ENCODE measurements around the gene NXPE3. TPM values are rescaled to one million over a fixed set of nuclear protein-coding genes. Genes with fewer than 3 reads are reported as not detected.

The NXPE3 gene
- total RNA-seq, 1 experiment from 2014 or later: 5.3 TPM

- Mint-ChIP-seq H3K36me3 (ENCODE audit: insufficient read depth, unreplicated experiment) (peaks cover 39% of the 10 kb centered on the region), H3K4me1 (ENCODE audit: low read depth, unreplicated experiment) (peaks cover 32% of the 10 kb centered on the region), H3K27ac (ENCODE audit: unreplicated experiment) (peak overlapping the region; percentile 56), H3K27me3 (ENCODE audit: insufficient read depth, unreplicated experiment) (no peaks in the 10 kb centered on the region), H3K9me3 (ENCODE audit: unreplicated experiment) (no peaks in the 10 kb centered on the region), H3K4me3 (ENCODE audit: unreplicated experiment) (peak overlapping the region; percentile 65)
- BruUV-seq (replicated peaks): no TSS peak
- Histone ChIP-seq H3K9me3 (no peaks in the 10 kb centered on the region), H3K27me3 (replicated peaks; ENCODE audit: control insufficient read depth, insufficient read depth, low read length) (no peaks in the 10 kb centered on the region), H3K36me3 (ENCODE audit: control insufficient read depth, insufficient read depth, low read length) (peaks cover 4% of the 10 kb centered on the region), H3K4me3 (ENCODE audit: low read depth, low read length) (peak overlapping the region; percentile 96), H3K4me1 (peaks cover 46% of the 10 kb centered on the region)
- ChIA-PET CTCF (interaction anchor here (0.9 to 2.0 kb wide), 2 partner anchors 45 to 377 kb away, joined by 3 to 6 read pairs; no protein-coding TSS in a partner anchor), POLR2A (no interaction called here)
- TF ChIP-seq, protein P1, sequence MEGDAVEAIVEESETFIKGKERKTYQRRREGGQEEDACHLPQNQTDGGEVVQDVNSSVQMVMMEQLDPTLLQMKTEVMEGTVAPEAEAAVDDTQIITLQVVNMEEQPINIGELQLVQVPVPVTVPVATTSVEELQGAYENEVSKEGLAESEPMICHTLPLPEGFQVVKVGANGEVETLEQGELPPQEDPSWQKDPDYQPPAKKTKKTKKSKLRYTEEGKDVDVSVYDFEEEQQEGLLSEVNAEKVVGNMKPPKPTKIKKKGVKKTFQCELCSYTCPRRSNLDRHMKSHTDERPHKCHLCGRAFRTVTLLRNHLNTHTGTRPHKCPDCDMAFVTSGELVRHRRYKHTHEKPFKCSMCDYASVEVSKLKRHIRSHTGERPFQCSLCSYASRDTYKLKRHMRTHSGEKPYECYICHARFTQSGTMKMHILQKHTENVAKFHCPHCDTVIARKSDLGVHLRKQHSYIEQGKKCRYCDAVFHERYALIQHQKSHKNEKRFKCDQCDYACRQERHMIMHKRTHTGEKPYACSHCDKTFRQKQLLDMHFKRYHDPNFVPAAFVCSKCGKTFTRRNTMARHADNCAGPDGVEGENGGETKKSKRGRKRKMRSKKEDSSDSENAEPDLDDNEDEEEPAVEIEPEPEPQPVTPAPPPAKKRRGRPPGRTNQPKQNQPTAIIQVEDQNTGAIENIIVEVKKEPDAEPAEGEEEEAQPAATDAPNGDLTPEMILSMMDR (IDR thresholded peaks at IDR 0.05; ENCODE audit: insufficient read depth in 1 of 2, low read depth in 1 of 2, low read length in 1 of 2, severe bottlenecking in 1 of 2, unreplicated experiment in 1 of 2): no peak
- peak in 1 of 2 experiments; percentile 14 for DNase-seq
- intact Hi-C loops (cut with micrococcal nuclease; ENCODE audit: unreplicated experiment): loop anchor here (5.0 kb wide), 1 partner anchor 161 kb away; the partner anchor contains the start of gene RPL24
These were observed 69.3 kb downstream of the NXPE3 start for GRCh38 chr3:101848326-101848725.

DNA sequence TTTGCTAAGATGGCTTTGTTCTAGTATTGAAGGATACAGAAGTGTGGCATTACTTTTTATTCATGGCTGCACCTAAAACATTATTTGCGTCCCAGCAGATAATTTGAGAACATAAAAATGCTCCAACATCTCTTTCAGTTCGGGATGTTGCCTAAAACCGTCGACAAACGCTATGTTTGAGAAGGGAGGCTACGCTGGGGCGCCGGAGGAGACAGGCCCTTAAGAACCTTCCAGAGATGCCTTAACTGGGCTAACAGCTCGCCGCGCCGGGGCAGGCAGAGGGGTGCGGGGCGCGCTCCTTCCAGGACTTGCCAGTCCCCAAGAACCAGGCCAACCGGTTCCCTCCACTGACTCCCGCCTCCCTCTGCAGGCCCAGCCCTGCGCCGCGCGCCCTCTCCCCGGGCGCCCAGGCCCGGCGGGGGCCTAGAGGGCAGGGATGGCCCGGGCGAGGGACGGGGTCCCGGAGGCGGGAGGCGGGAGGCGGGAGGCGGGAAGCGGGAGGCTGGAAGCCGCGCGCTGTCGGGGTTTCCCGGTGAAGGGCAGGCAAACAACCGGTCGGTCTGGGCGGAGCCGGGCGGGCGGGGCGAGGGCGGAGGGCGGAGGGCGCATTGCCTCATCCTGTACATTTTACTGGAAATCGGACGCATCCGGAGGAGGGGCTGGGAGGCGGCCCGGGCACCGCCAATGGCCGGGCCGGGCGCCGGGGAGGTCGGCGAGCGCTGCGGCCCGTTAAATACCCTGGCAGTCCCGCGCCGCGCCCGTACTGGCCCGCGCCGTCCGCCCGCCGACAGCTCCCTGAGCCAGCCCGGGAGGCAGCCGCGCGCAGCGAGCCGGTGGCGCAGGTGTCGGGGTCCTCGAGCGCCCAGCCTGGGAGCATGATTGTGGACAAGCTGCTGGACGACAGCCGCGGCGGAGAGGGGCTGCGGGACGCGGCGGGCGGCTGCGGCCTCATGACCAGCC is 70.0 kb downstream of the NXPE3 start, which contains the start of gene NFKBIZ:
Gene NFKBIZ (plus strand): TSS at position 761 of the 960 bp plus-strand sequence. CDS start 115 bp downstream, at position 876.
- peaks cover 46% of the 10 kb centered on the region for H3K36me3 Mint-ChIP-seq (ENCODE audit: insufficient read depth, unreplicated experiment)
- Histone ChIP-seq H3K4me3 (ENCODE audit: low read depth, low read length) (peak within 1 kb of the TSS; percentile 96), H3K4me1 (peaks cover 53% of the 10 kb centered on the region), H3K36me3 (ENCODE audit: control insufficient read depth, insufficient read depth, low read length) (peaks cover 4% of the 10 kb centered on the region), H3K9me3 (no peaks in the 10 kb centered on the region), H3K27me3 (replicated peaks; ENCODE audit: control insufficient read depth, insufficient read depth, low read length) (no peaks in the 10 kb centered on the region)
- H3K27me3 Mint-ChIP-seq (ENCODE audit: insufficient read depth, unreplicated experiment): no peaks in the 10 kb centered on the region
- TSS peak; percentile 82 for BruUV-seq (replicated peaks)
- ChIA-PET CTCF (interaction anchor here (0.9 to 2.0 kb wide), 2 partner anchors 46 to 376 kb away, joined by 3 to 6 read pairs; no protein-coding TSS in a partner anchor), POLR2A (interaction anchor here (0.7 to 0.9 kb wide), 2 partner anchors 21 to 208 kb away, joined by 3 read pairs; no protein-coding TSS in a partner anchor)
- intact Hi-C loops (cut with micrococcal nuclease; ENCODE audit: unreplicated experiment): loop anchor here (1.0 to 5.0 kb wide), 3 partner anchors 22 to 162 kb away; partner anchors contain the start of gene RPL24
- no peaks in the 10 kb centered on the region for H3K9me3 Mint-ChIP-seq (ENCODE audit: unreplicated experiment)
- DNase-seq: peak; percentile 95 to 96
- H3K4me1 Mint-ChIP-seq (ENCODE audit: low read depth, unreplicated experiment): peaks cover 33% of the 10 kb centered on the region
- TF ChIP-seq, protein P1 (IDR thresholded peaks at IDR 0.05; ENCODE audit: insufficient read depth in 1 of 2, low read depth in 1 of 2, low read length in 1 of 2, severe bottlenecking in 1 of 2, unreplicated experiment in 1 of 2): no peak
- peak within 1 kb of the TSS; percentile 61 for H3K27ac Mint-ChIP-seq (ENCODE audit: unreplicated experiment)
- peak within 1 kb of the TSS; percentile 65 for H3K4me3 Mint-ChIP-seq (ENCODE audit: unreplicated experiment)

DNA sequence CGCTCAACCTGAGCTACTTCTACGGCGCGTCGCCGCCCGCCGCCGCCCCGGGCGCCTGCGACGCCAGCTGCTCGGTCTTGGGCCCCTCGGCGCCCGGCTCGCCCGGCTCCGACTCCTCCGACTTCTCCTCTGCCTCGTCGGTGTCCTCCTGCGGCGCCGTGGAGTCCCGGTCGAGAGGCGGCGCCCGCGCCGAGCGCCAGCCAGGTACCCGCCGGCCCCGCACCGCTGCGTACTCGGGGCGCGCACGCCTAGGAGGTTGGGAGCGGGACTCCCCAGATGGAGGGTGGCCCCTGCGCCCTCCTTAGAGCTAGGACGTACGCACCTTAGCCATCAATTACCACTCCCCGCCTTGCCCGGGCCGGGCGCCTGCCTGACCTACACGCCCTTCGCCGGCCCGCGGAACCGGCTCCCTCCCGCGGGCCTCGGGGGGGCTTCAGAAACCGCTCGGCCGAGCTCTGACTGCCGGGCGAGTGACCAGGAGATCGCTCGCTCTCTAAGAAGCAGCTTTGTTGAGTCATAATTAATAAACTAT is 70.8 kb downstream of the NXPE3 start:
- POLR2A ChIA-PET: interaction anchor here (0.6 to 0.9 kb wide), 3 partner anchors 22 to 207 kb away, joined by 3 read pairs; no protein-coding TSS in a partner anchor

More for the DNA sequence above, 70.8 kb downstream of the NXPE3 start:
- H3K36me3 ChIP-seq (ENCODE audit: control insufficient read depth, insufficient read depth, low read length): peaks cover 4% of the 10 kb centered on the region
- Mint-ChIP-seq H3K4me1 (ENCODE audit: low read depth, unreplicated experiment) (peaks cover 39% of the 10 kb centered on the region), H3K4me3 (ENCODE audit: unreplicated experiment) (peak overlapping the region; percentile 65), H3K27me3 (ENCODE audit: insufficient read depth, unreplicated experiment) (no peaks in the 10 kb centered on the region), H3K9me3 (ENCODE audit: unreplicated experiment) (no peaks in the 10 kb centered on the region), H3K36me3 (ENCODE audit: insufficient read depth, unreplicated experiment) (peaks cover 53% of the 10 kb centered on the region), H3K27ac (ENCODE audit: unreplicated experiment) (peak overlapping the region; percentile 61)
- intact Hi-C loops (cut with micrococcal nuclease; ENCODE audit: unreplicated experiment): loop anchor here (1.0 to 5.0 kb wide), 3 partner anchors 22 to 162 kb away; partner anchors contain the start of gene RPL24
- CTCF ChIA-PET: interaction anchor here (2.0 kb wide), 1 partner anchor 376 kb away, joined by 6 read pairs; no protein-coding TSS in a partner anchor
- TF ChIP-seq, protein P1 (IDR thresholded peaks at IDR 0.05; ENCODE audit: insufficient read depth in 1 of 2, low read depth in 1 of 2, low read length in 1 of 2, severe bottlenecking in 1 of 2, unreplicated experiment in 1 of 2): no peak
- peak in 1 of 2 experiments; percentile 62 for DNase-seq
- peak overlapping the region; percentile 96 for H3K4me3 ChIP-seq (ENCODE audit: low read depth, low read length)
- H3K9me3 ChIP-seq: no peaks in the 10 kb centered on the region
- BruUV-seq (replicated peaks): no TSS peak
- H3K27me3 ChIP-seq (replicated peaks; ENCODE audit: control insufficient read depth, insufficient read depth, low read length): no peaks in the 10 kb centered on the region
- peaks cover 58% of the 10 kb centered on the region for H3K4me1 ChIP-seq
